PC-3 (cell line): ENCODE data around the gene R3HDM2. TPM values are rescaled to one million over a fixed set of nuclear protein-coding genes. Genes with fewer than 3 reads are reported as not detected.
"Not testable (repeated sequence)": the region's sequence is repeated elsewhere in the genome, so short reads cannot be mapped to it uniquely, and the experiment has no call there.

Experiments used
- ATAC-seq: fragments of 200-7000 bp; cut with Tn5 transposase; 2 replicates; pipeline ENCODE4 v1.9.1; 2020; ENCODE audit warnings: mild to moderate bottlenecking, moderate library complexity
- BruUV-seq: library from RNA; stranded (reverse); fragments of 400-500 nt; replicated peaks from 2 replicates; lab custom pipeline; 2021; lab: Mats Ljungman, UMichigan
- CTCF ChIA-PET: fragments of 300-600 bp; sonication (Branson Sonifier 250); formaldehyde crosslinking; loops from one replicate; lab custom pipeline; 2022; ENCODE audit warnings: antibody characterized with exemption; lab: Charles Lee
- POLR2A ChIA-PET: fragments of 300-600 bp; sonication (Branson Sonifier 250); formaldehyde crosslinking; loops from one replicate; lab custom pipeline; 2022; ENCODE audit warnings: antibody characterized with exemption; ENCODE audit not compliant: unreplicated experiment; lab: Charles Lee
- DNase-seq: peaks from one replicate; pipeline ENCODE4 v3.0.0-alpha.2; 2015
- H2AFZ ChIP-seq: fragments of 300-600 bp; sonication (generic); 2 replicates; pipeline ENCODE4 v1.6.0; 2016; ENCODE audit warnings: antibody characterized with exemption, low read length
- H3F3A ChIP-seq: fragments of 300-600 bp; sonication (generic); one replicate; pipeline ENCODE4 v1.6.0; 2017; ENCODE audit warnings: antibody characterized with exemption, low read length, control low read depth, mild to moderate bottlenecking; ENCODE audit not compliant: unreplicated experiment
- H3K27ac ChIP-seq: fragments of 300-600 bp; sonication (generic); 2 replicates; pipeline ENCODE4 v1.5.1; 2016; ENCODE audit warnings: mild to moderate bottlenecking, low read length
- H3K27me3 ChIP-seq: fragments of 300-600 bp; sonication (generic); 2 replicates; pipeline ENCODE4 v1.6.1; 2016; ENCODE audit warnings: low read length, mixed read lengths
- H3K36me3 ChIP-seq: fragments of 300-600 bp; sonication (generic); 2 replicates; pipeline ENCODE4 v1.6.1; 2016; ENCODE audit warnings: low read depth, mixed run types, low read length, mixed read lengths
- H3K4me1 ChIP-seq: fragments of 300-600 bp; sonication (generic); 2 replicates; pipeline ENCODE4 v1.5.1; 2016; ENCODE audit warnings: low read length; ENCODE audit not compliant: insufficient read depth
- H3K4me2 ChIP-seq: fragments of 300-600 bp; sonication (generic); 2 replicates; pipeline ENCODE4 v1.6.0; 2016; ENCODE audit warnings: low read length
- H3K4me3 ChIP-seq: fragments of 300-600 bp; sonication (generic); 2 replicates; pipeline ENCODE4 v1.5.1; 2016; ENCODE audit warnings: mild to moderate bottlenecking, low read length, mixed read lengths
- H3K79me2 ChIP-seq: fragments of 300-600 bp; sonication (generic); 2 replicates; pipeline ENCODE4 v1.6.1; 2017; ENCODE audit warnings: low read length, mixed read lengths
- H3K9ac ChIP-seq: fragments of 300-600 bp; sonication (generic); 2 replicates; pipeline ENCODE4 v1.6.0; 2016; ENCODE audit warnings: mild to moderate bottlenecking, low read length
- H3K9me2 ChIP-seq: fragments of 300-600 bp; sonication (generic); replicated peaks from 2 replicates; pipeline ENCODE4 v1.6.1; 2016; ENCODE audit warnings: mixed run types, low read length, mixed read lengths
- H3K9me3 ChIP-seq: fragments of 300-600 bp; sonication (generic); 2 replicates; pipeline ENCODE4 v1.6.1; 2016; ENCODE audit warnings: low read length, mixed read lengths
- H4K20me1 ChIP-seq: fragments of 300-600 bp; sonication (generic); 2 replicates; pipeline ENCODE4 v1.6.1; 2016; ENCODE audit warnings: low read length, mixed read lengths
- CTCF ChIP-seq: fragments of 300-600 bp; sonication (generic); conservative IDR thresholded peaks from 2 replicates; pipeline ENCODE4 v1.5.1; 2017; ENCODE audit warnings: antibody characterized with exemption, low read depth, mild to moderate bottlenecking, low read length
- EZH2 ChIP-seq: fragments of 300-600 bp; sonication (generic); IDR thresholded peaks from one replicate; pipeline ENCODE4 v1.6.1; 2017; ENCODE audit warnings: antibody characterized with exemption, mild to moderate bottlenecking, low read length; ENCODE audit not compliant: unreplicated experiment
- EZH2phosphoT487 ChIP-seq: fragments of 300-600 bp; sonication (generic); IDR thresholded peaks from 2 replicates; pipeline ENCODE4 v1.6.1; 2018; ENCODE audit warnings: mild to moderate bottlenecking, antibody characterized with exemption, low read length, borderline replicate concordance
- intact Hi-C: fragments of 100-400 bp; cut with micrococcal nuclease; formaldehyde crosslinking; loops from 2 replicates; pipeline ENCODE4 v1.9.0; 2023
- total RNA-seq: library from RNA; depleted of rRNA; stranded (reverse); fragments of >200 nt; gene quantifications from 2 replicates; pipeline ENCODE4 v1.2.3, GENCODE V29; 2014

The R3HDM2 gene
- total RNA-seq, 1 experiment from 2014 or later: 14.0 TPM

- H3K9me3 ChIP-seq: no peaks in the 10 kb centered on the region
- intact Hi-C loops: no loop called here
- no peaks in the 10 kb centered on the region for H3K4me1 ChIP-seq
- H3K27me3 ChIP-seq: no peaks in the 10 kb centered on the region
- H3K79me2 ChIP-seq: no peaks in the 10 kb centered on the region
- no peak overlapping the region for H3K9ac ChIP-seq
- H4K20me1 ChIP-seq: no peaks in the 10 kb centered on the region
- no peak for DNase-seq
- H3F3A ChIP-seq: no peaks in the 10 kb centered on the region
- no peak overlapping the region for H3K4me3 ChIP-seq
- POLR2A ChIA-PET: no interaction called here
- H3K27ac ChIP-seq: no peak overlapping the region
- BruUV-seq: no TSS peak
- H2AFZ ChIP-seq: no peak overlapping the region
- no peak overlapping the region for H3K4me2 ChIP-seq
- H3K9me2 ChIP-seq: no peaks in the 10 kb centered on the region
- no peak for ATAC-seq
- CTCF ChIA-PET: no interaction called here
- no peak for TF ChIP-seq CTCF
- TF ChIP-seq EZH2: no peak
- TF ChIP-seq EZH2phosphoT487: no peak
- H3K36me3 ChIP-seq: no peaks in the 10 kb centered on the region
These were observed 11.1 kb upstream of the R3HDM2 start for GRCh38 chr12:57441846-57442427.

- DNase-seq, H3K4me1 ChIP-seq, H3F3A ChIP-seq, H3K27me3 ChIP-seq, CTCF ChIA-PET, H3K9me3 ChIP-seq, H3K4me2 ChIP-seq, H3K36me3 ChIP-seq, H3K9ac ChIP-seq, BruUV-seq, H3K27ac ChIP-seq, ATAC-seq, H3K79me2 ChIP-seq, H2AFZ ChIP-seq, H3K9me2 ChIP-seq, H4K20me1 ChIP-seq, H3K4me3 ChIP-seq, intact Hi-C loops, POLR2A ChIA-PET: not testable (repeated sequence)
These were observed 10.6 kb upstream of the R3HDM2 start for GRCh38 chr12:57441393-57441792.

GRCh38 chr12:57439762-57440266 is 9.0 kb upstream of the R3HDM2 start:
- no peak overlapping the region for H3K4me2 ChIP-seq
- H3K9ac ChIP-seq: no peak overlapping the region
- no peak for DNase-seq
- H2AFZ ChIP-seq: no peak overlapping the region
- H4K20me1 ChIP-seq: no peaks in the 10 kb centered on the region
- no TSS peak for BruUV-seq
- no peak overlapping the region for H3K27ac ChIP-seq
- no peak for ATAC-seq
- H3K4me1 ChIP-seq: no peaks in the 10 kb centered on the region
- H3K27me3 ChIP-seq: no peaks in the 10 kb centered on the region
- no peaks in the 10 kb centered on the region for H3K36me3 ChIP-seq
- H3K9me3 ChIP-seq: no peaks in the 10 kb centered on the region
- intact Hi-C loops: no loop called here
- TF ChIP-seq EZH2phosphoT487 (no peak), CTCF (no peak), EZH2 (no peak)
- no peaks in the 10 kb centered on the region for H3K9me2 ChIP-seq
- ChIA-PET POLR2A (interaction anchor here (0.6 kb wide), 1 partner anchor 56 kb away, joined by 4 read pairs; no protein-coding TSS in a partner anchor), CTCF (no interaction called here)
- H3F3A ChIP-seq: no peaks in the 10 kb centered on the region
- H3K4me3 ChIP-seq: no peak overlapping the region
- H3K79me2 ChIP-seq: no peaks in the 10 kb centered on the region
